HCT116 (cell line): ENCODE measurements around the gene HIPK3. TPM values are rescaled to one million over a fixed set of nuclear protein-coding genes. Genes with fewer than 3 reads are reported as not detected.

Experiments
- ATAC-seq: fragments of 200-7000 bp; cut with Tn5 transposase; 2 replicates; pipeline ENCODE4 v1.9.1; 2020; ENCODE audit warnings: mild to moderate bottlenecking, moderate library complexity
- BruUV-seq: library from RNA; stranded (reverse); fragments of 400-500 nt; replicated peaks from 2 replicates; lab custom pipeline; 2021; lab: Mats Ljungman, UMichigan
- CTCF ChIA-PET: fragments of 300-600 bp; sonication (Branson Sonifier 250); formaldehyde crosslinking; loops from one replicate; lab custom pipeline; 2021; ENCODE audit warnings: antibody characterized with exemption; lab: Charles Lee
- POLR2A ChIA-PET: fragments of 300-600, 350-600 bp; sonication (Branson Sonifier 250); formaldehyde crosslinking; loops from one replicate; lab custom pipeline; 2021; ENCODE audit warnings: antibody characterized with exemption; lab: Charles Lee
- RAD21 ChIA-PET, 2 experiments: fragments of 300-600 bp; sonication (Branson Sonifier 250); formaldehyde crosslinking; loops; one replicate each; lab custom pipeline; 2023; ENCODE audit warnings: low total read pairs in 2 of 2; ENCODE audit not compliant: uncharacterized antibody in 2 of 2, unreplicated experiment in 2 of 2, low non-redundant PET in 1 of 2; lab: Charles Lee
- DNase-seq: peaks from one replicate; pipeline ENCODE4 v3.0.0-alpha.2; 2010; ENCODE audit warnings: low read depth, low spot score
- H2AFZ ChIP-seq: fragments of 200-600 bp; shearing (Covaris generic), sonication (generic); 2 replicates; pipeline ENCODE4 v1.6.1; 2017; ENCODE audit warnings: low read depth, mixed run types, mixed read lengths, antibody characterized with exemption, low read length; ENCODE audit not compliant: poor library complexity, severe bottlenecking
- H3K27ac ChIP-seq: 2 replicates; pipeline ENCODE4 v1.5.1; 2012; ENCODE audit warnings: low read depth, low read length
- H3K27me3 ChIP-seq: fragments of 200-600 bp; sonication (generic); 2 replicates; pipeline ENCODE4 v1.6.1; 2016; ENCODE audit warnings: mixed run types, low read length, mixed read lengths; ENCODE audit not compliant: insufficient read depth
- H3K36me3 ChIP-seq, 2 experiments: fragments of 200-500 bp in 1 of 2; fragments of 200-600 bp in 1 of 2; sonication (Bioruptor generic) in 1 of 2; sonication (generic) in 1 of 2; 2 replicates each; pipeline versions ENCODE4 v1.5.1 to v1.6.1; 2014 to 2016; ENCODE audit warnings: low read length in 2 of 2, inconsistent platforms in 1 of 2, mixed read lengths in 1 of 2, mixed run types in 1 of 2; ENCODE audit not compliant: insufficient read depth in 2 of 2, control insufficient read depth in 1 of 2
- H3K4me1 ChIP-seq, 2 experiments: fragments of 200-600 bp in 1 of 2; sonication (generic) in 1 of 2; 2 replicates each; pipeline versions ENCODE4 v1.5.1 to v1.6.1; 2012 to 2017; ENCODE audit warnings: low read length in 2 of 2, inconsistent platforms in 1 of 2, mild to moderate bottlenecking in 1 of 2, mixed read lengths in 1 of 2, mixed run types in 1 of 2, moderate library complexity in 1 of 2; ENCODE audit not compliant: insufficient read depth in 2 of 2, control insufficient read depth in 1 of 2
- H3K4me2 ChIP-seq: fragments of 200-600 bp; sonication (generic); 2 replicates; pipeline ENCODE4 v1.6.1; 2017; ENCODE audit warnings: mixed run types, low read length, mixed read lengths
- H3K4me3 ChIP-seq, 2 experiments: fragments of 200-600 bp in 1 of 2; sonication (generic) in 1 of 2; replicated peaks in 1 of 2; 2 replicates each; pipeline ENCODE4 v1.5.1; 2011 to 2016; ENCODE audit warnings: low read length in 2 of 2, control low read depth in 1 of 2, low read depth in 1 of 2, mild to moderate bottlenecking in 1 of 2, mixed read lengths in 1 of 2, mixed run types in 1 of 2
- H3K79me2 ChIP-seq: fragments of 200-600 bp; sonication (generic); 2 replicates; pipeline ENCODE4 v1.6.1; 2017; ENCODE audit warnings: mild to moderate bottlenecking, mixed run types, low read length, moderate library complexity, mixed read lengths; ENCODE audit not compliant: insufficient read depth
- H3K9ac ChIP-seq: fragments of 200-600 bp; sonication (generic); 2 replicates; pipeline ENCODE4 v1.6.1; 2016; ENCODE audit warnings: low read length, mixed read lengths
- H3K9me2 ChIP-seq: fragments of 200-600 bp; sonication (generic), shearing (Covaris generic); 2 replicates; pipeline ENCODE4 v1.6.1; 2017; ENCODE audit warnings: mixed run types, mild to moderate bottlenecking, moderate library complexity; ENCODE audit not compliant: insufficient read depth
- H3K9me3 ChIP-seq, 2 experiments: fragments of 200-500 bp in 1 of 2; fragments of 200-600 bp in 1 of 2; sonication (Bioruptor generic) in 1 of 2; sonication (generic) in 1 of 2; 2 replicates each; pipeline ENCODE4 v1.6.1; 2014 to 2017; ENCODE audit warnings: low read length in 2 of 2, mixed read lengths in 2 of 2, inconsistent platforms in 1 of 2, low read depth in 1 of 2, mild to moderate bottlenecking in 1 of 2, mixed run types in 1 of 2, moderate library complexity in 1 of 2; ENCODE audit not compliant: control insufficient read depth in 1 of 2, insufficient read depth in 1 of 2
- H4K20me1 ChIP-seq: fragments of 200-600 bp; sonication (generic), shearing (Covaris generic); 2 replicates; pipeline ENCODE4 v1.6.1; 2017; ENCODE audit warnings: mixed run types, mild to moderate bottlenecking, moderate library complexity; ENCODE audit not compliant: insufficient read depth
- EGR1 ChIP-seq: IDR thresholded peaks from 2 replicates; pipeline ENCODE4 v1.6.1; 2012; ENCODE audit warnings: low read depth
- JUND ChIP-seq: IDR thresholded peaks from 2 replicates; pipeline ENCODE4 v1.6.1; 2012
- MAX ChIP-seq: IDR thresholded peaks from 2 replicates; pipeline ENCODE4 v1.6.1; 2012
- REST ChIP-seq: IDR thresholded peaks from 2 replicates; pipeline ENCODE4 v1.6.1; 2012; ENCODE audit warnings: low read depth
- TCF7L2 ChIP-seq: IDR thresholded peaks from 2 replicates; pipeline ENCODE4 v1.7.0; 2011; ENCODE audit warnings: borderline replicate concordance, inconsistent platforms; ENCODE audit not compliant: insufficient read depth, insufficient read length; ENCODE audit errors: extremely low read depth
- ZFX ChIP-seq: fragments of 450-650 bp; IDR thresholded peaks from 2 replicates; pipeline ENCODE4 v1.6.1; 2017
- intact Hi-C: fragments of 100-400 bp; cut with micrococcal nuclease; formaldehyde crosslinking; loops from 2 replicates; pipeline ENCODE4 v1.10.0; 2022
- total RNA-seq: library from RNA; stranded (reverse); gene quantifications from one replicate; pipeline ENCODE4 v1.2.1, GENCODE V29; 2021; ENCODE audit not compliant: unreplicated experiment

HIPK3 gene
- total RNA-seq, 1 experiment from 2014 or later, result 35.2 TPM

GRCh38 chr11:33269822-33270221, 12.6 kb downstream of the HIPK3 start:
- no TSS peak for BruUV-seq

More at GRCh38 chr11:33269822-33270221, 12.6 kb downstream of the HIPK3 start:
- intact Hi-C loops, result no loop called here
- Histone ChIP-seq H3K79me2 (peaks cover 84% of the 10 kb centered on the region), H3K9ac (no peak overlapping the region), H3K9me2 (no peaks in the 10 kb centered on the region), H3K4me3 (no peak overlapping the region), H2AFZ (no peak overlapping the region), H3K36me3 (no peaks in the 10 kb centered on the region), H3K27ac (no peak overlapping the region)
- ChIA-PET RAD21 (no interaction called here), CTCF (interaction anchor here (1.0 kb wide), 1 partner anchor 104 kb away, joined by 5 read pairs; no protein-coding TSS in a partner anchor), POLR2A (no interaction called here)
- ATAC-seq, result no peak
- TF ChIP-seq EGR1 (no peak), REST (no peak), JUND (no peak), MAX (no peak), ZFX (no peak), TCF7L2 (no peak)
- TF ChIP-seq, all 23 proteins: peak for 0
- Histone ChIP-seq H3K9me3 (no peaks in the 10 kb centered on the region), H3K27me3 (no peaks in the 10 kb centered on the region), H3K4me1 (peaks cover 21 to 28% of the 10 kb centered on the region in 2 experiments), H3K4me2 (no peak overlapping the region), H4K20me1 (peaks cover 4% of the 10 kb centered on the region)
- DNase-seq, result no peak
